HFFc6 (cell line): ENCODE measurements around the gene LPGAT1. TPM values are rescaled to one million over a fixed set of nuclear protein-coding genes. Genes with fewer than 3 reads are reported as not detected.
A peak's percentile ranks its signal among the peaks of the same experiment; 100 is the strongest.
"Not testable (repeated sequence)": the region's sequence is repeated elsewhere in the genome, so short reads cannot be mapped to it uniquely, and the experiment has no call there.

ENCODE experiments used
- DNase-seq: peaks from one replicate; pipeline ENCODE4 v3.0.0-alpha.2; 2018
- H3K27ac Mint-ChIP-seq: 2 replicates; pipeline ENCODE4 v1.8.0; 2020; ENCODE audit warnings: mild to moderate bottlenecking, mixed read lengths
- H3K27me3 Mint-ChIP-seq: 2 replicates; pipeline ENCODE4 v1.8.0; 2021; ENCODE audit warnings: mild to moderate bottlenecking, moderate library complexity, mixed read lengths; ENCODE audit not compliant: insufficient read depth
- H3K36me3 Mint-ChIP-seq: 2 replicates; pipeline ENCODE4 v1.8.0; 2021; ENCODE audit warnings: low read depth, mixed read lengths
- H3K4me1 Mint-ChIP-seq: 2 replicates; pipeline ENCODE4 v1.8.0; 2020; ENCODE audit warnings: low read depth, mixed read lengths
- H3K4me3 Mint-ChIP-seq: 2 replicates; pipeline ENCODE4 v1.8.0; 2020; ENCODE audit warnings: mild to moderate bottlenecking, moderate library complexity, mixed read lengths
- H3K9me3 Mint-ChIP-seq: 2 replicates; pipeline ENCODE4 v1.8.0; 2020; ENCODE audit warnings: mild to moderate bottlenecking, mixed read lengths
- total RNA-seq, 6 experiments: library from RNA; stranded (reverse); fragmentation: NEBNext Ultra II Directional; extraction: Animal tissue kit (Norgen Biotek cat#: 25700); gene quantifications; 2 replicates in 1 of 6; 3 replicates in 5 of 6; pipeline ENCODE4 v1.2.3, GENCODE V29; 2021
- TF ChIP-seq, protein P1 (sequence below): fragments of 200-600 bp; sonication (generic); IDR thresholded peaks from 2 replicates; pipeline ENCODE4 v1.5.0; 2021; ENCODE audit warnings: antibody characterized with exemption, mild to moderate bottlenecking

Gene LPGAT1
- total RNA-seq, 6 experiments from 2014 or later = 36.4 to 50.4 (median 44.9) TPM

DNA sequence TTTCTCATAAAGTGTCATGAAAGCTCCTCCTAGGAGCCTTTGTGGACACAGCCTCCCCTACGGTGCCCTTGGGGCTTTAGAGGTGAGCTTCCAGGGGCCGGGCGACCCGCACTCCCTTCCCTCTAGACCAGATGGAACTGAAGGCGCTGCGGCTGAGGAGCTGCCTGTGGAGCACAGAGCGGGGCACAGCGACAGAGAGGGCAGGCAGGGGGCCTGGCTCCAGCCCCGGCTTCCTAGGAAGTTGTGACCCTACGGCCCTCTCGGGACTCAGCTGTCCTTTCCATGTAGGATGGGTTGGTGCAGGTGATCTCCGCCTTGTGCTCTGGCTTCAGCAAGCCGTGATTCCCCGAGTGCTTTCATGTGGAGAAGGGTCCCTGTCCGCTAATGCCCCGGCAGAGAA lies 131.5 kb downstream of the LPGAT1 start:
- no peak for DNase-seq
- Mint-ChIP-seq H3K36me3 (no peaks in the 10 kb centered on the region), H3K4me1 (no peaks in the 10 kb centered on the region), H3K4me3 (no peak overlapping the region), H3K27ac (no peak overlapping the region), H3K9me3 (peaks cover 2% of the 10 kb centered on the region; the same call in 1 of the 2 replicates), H3K27me3 (peaks cover 27% of the 10 kb centered on the region)
- TF ChIP-seq, protein P1, sequence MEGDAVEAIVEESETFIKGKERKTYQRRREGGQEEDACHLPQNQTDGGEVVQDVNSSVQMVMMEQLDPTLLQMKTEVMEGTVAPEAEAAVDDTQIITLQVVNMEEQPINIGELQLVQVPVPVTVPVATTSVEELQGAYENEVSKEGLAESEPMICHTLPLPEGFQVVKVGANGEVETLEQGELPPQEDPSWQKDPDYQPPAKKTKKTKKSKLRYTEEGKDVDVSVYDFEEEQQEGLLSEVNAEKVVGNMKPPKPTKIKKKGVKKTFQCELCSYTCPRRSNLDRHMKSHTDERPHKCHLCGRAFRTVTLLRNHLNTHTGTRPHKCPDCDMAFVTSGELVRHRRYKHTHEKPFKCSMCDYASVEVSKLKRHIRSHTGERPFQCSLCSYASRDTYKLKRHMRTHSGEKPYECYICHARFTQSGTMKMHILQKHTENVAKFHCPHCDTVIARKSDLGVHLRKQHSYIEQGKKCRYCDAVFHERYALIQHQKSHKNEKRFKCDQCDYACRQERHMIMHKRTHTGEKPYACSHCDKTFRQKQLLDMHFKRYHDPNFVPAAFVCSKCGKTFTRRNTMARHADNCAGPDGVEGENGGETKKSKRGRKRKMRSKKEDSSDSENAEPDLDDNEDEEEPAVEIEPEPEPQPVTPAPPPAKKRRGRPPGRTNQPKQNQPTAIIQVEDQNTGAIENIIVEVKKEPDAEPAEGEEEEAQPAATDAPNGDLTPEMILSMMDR = no peak

GRCh38 chr1:211698161-211699026 lies 132.2 kb downstream of the LPGAT1 start:
- DNase-seq = peak; percentile 29
- peaks cover 27% of the 10 kb centered on the region for H3K27me3 Mint-ChIP-seq
- TF ChIP-seq, protein P1 = peak; percentile 96
- no peaks in the 10 kb centered on the region for H3K36me3 Mint-ChIP-seq
- peaks cover 7% of the 10 kb centered on the region; the same call in 1 of the 2 replicates for H3K9me3 Mint-ChIP-seq
- peak overlapping the region; percentile 29; the same call in 1 of the 2 replicates for H3K4me3 Mint-ChIP-seq
- no peaks in the 10 kb centered on the region for H3K4me1 Mint-ChIP-seq
- H3K27ac Mint-ChIP-seq = no peak overlapping the region

- Mint-ChIP-seq H3K9me3 (peaks cover 7% of the 10 kb centered on the region; the same call in 1 of the 2 replicates), H3K4me3 (no peak overlapping the region), H3K36me3 (no peaks in the 10 kb centered on the region), H3K27ac (no peak overlapping the region), H3K27me3 (peaks cover 27% of the 10 kb centered on the region), H3K4me1 (no peaks in the 10 kb centered on the region)
- TF ChIP-seq, protein P1 = no peak
- DNase-seq = no peak
Observed at GRCh38 chr1:211697356-211697755, 133.2 kb downstream of the LPGAT1 start.

DNA sequence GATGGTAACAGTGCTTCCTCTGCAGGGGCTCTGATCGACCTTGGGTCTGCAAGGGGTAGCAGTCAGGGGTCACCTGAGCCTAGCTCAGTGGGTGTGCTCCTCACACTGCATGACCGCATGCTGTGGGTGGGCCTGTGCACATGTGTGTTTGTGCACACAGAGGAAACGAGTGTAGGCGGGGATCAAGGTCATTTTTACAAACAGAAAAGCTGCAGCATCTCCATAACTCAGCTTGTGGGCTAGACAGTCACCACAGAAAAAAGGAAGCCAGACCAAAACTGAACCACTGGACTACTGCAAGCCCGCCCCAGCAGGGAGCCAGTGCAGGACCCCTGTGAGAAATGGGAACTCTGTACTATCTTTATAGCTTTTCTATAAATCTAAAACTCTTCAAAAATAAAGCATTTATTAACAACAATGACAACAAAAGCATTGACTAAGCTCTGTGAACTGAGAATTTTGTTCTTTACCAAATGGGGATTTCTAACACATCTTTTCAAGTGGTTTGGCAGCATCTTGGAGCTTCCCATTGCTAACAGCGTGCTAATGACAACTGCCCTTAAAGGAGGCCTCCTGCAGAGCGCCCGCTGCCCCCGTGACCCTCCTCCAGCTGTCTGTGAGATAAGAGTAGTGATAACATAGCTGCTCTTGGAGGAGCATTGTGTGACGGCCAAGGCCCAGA lies 135.3 kb downstream of the LPGAT1 start:
- no peak for DNase-seq
- Mint-ChIP-seq H3K36me3 (no peaks in the 10 kb centered on the region), H3K4me1 (no peaks in the 10 kb centered on the region), H3K27me3 (peaks cover 17% of the 10 kb centered on the region), H3K9me3 (peaks cover 7% of the 10 kb centered on the region; the same call in 1 of the 2 replicates), H3K4me3 (no peak overlapping the region), H3K27ac (no peak overlapping the region)
- TF ChIP-seq, protein P1 = no peak

GRCh38 chr1:211693911-211694310 lies 136.7 kb downstream of the LPGAT1 start:
- not testable (repeated sequence) for H3K4me3 Mint-ChIP-seq, H3K36me3 Mint-ChIP-seq, H3K27ac Mint-ChIP-seq, H3K4me1 Mint-ChIP-seq, DNase-seq, H3K9me3 Mint-ChIP-seq
- H3K27me3 Mint-ChIP-seq = peaks cover 14% of the 10 kb centered on the region

Other genes starting within 250 kb of the LPGAT1 start
- gene NEK2, start 155.1 kb downstream of the LPGAT1 start, total RNA-seq = 10 to 100 TPM; 10.2 to 28.6 (median 26.8) TPM
- gene INTS7, start 204.8 kb upstream of the LPGAT1 start, total RNA-seq = 10 to 100 TPM in 5 of 6 experiments, 1 to 10 TPM in 1; 9.6 to 14.5 (median 13.3) TPM
- gene DTL, start 205.0 kb upstream of the LPGAT1 start, total RNA-seq = 10 to 100 TPM; 13.3 to 21.7 (median 18.2) TPM